ENCODE data around the gene FURIN. TPM values are rescaled to one million over a fixed set of nuclear protein-coding genes. Genes with fewer than 3 reads are reported as not detected.

FURIN gene
- total and polyA plus RNA-seq, 9 of the 15 experiments (the other 6 are each of a cell fraction or from before 2014, with no cell fraction given), result 0.92 to 99.9 (median 34.8) TPM

DNA sequence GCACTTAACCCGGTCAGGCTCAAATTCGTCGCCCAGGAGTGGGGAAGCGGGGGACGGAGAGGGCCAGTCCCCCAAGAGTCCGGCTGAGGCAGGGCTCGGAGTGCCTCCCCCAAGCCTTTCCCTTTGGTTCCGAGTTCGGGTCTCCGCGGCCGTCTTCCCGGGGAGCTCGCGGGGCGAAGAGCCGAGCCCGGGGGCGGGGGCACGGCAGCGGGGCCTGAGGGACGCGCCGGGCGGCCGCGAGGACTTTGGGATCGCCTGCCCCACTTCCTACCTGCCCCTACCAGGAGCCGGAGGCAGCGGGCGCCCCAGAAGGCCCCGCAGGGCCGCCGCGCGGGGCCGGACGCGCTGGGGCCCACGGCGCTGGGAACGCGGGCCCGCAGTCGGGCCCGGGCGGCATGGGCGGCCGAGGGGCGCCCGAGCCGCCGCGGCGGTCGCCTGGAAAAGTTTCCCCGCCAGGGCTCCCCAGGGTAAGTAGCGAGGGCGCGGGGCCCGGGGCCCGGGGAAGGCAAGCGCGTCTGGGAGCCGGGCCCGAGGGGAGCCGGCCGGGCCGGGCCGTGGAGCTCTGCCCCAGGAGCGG, 2.8 kb downstream of the FURIN start (continued):
- TF ChIP-seq MTA3 (IDR thresholded peaks at IDR 0.05; ENCODE audit: borderline replicate concordance) (0 out of 2 replicates have a peak, but pooled peaks have one; percentile 16), SRSF3 (IDR thresholded peaks at IDR 0.05; ENCODE audit: insufficient read depth, low read length) (0 out of 2 replicates have a peak, but pooled peaks have one; percentile 23), EZH2 (IDR thresholded peaks at IDR 0.05; ENCODE audit: borderline replicate concordance, low read depth, low read length) (no peak), ZBTB17 (CRISPR knock-in tag; IDR thresholded peaks at IDR 0.05) (peak; percentile 60; the same call in 1 of the 2 replicates), FOXA1 (IDR thresholded peaks at IDR 0.05; ENCODE audit: borderline replicate concordance) (no peak), ZNF3 (CRISPR knock-in tag; IDR thresholded peaks at IDR 0.05) (no peak), NFYB (IDR thresholded peaks at IDR 0.05; ENCODE audit: extremely low read depth, insufficient read length) (no peak), TAF1 (IDR thresholded peaks at IDR 0.05; ENCODE audit: control insufficient read depth, extremely low read depth, insufficient read depth, low read length, severe bottlenecking) (peak; percentile 33), ZFX (CRISPR knock-in tag; IDR thresholded peaks at IDR 0.05) (peak; percentile 65), KAT7 (CRISPR knock-in tag; IDR thresholded peaks at IDR 0.05; ENCODE audit: borderline replicate concordance) (no peak), KLF16 (IDR thresholded peaks at IDR 0.05) (no peak), ZNF274 (IDR thresholded peaks at IDR 0.05; ENCODE audit: borderline replicate concordance, low read depth, low read length) (no peak), NFRKB (IDR thresholded peaks at IDR 0.05; ENCODE audit: low read depth) (0 out of 2 replicates have a peak, but pooled peaks have one; percentile 25), NR4A1 (CRISPR knock-in tag; IDR thresholded peaks at IDR 0.05) (0 out of 2 replicates have a peak, but pooled peaks have one; percentile 32), NR4A1 (tag; IDR thresholded peaks at IDR 0.05) (no peak), MYC (IDR thresholded peaks at IDR 0.05; ENCODE audit: low read depth, low read length) (no peak), MYC (CRISPR knock-in tag; IDR thresholded peaks at IDR 0.05; ENCODE audit: borderline replicate concordance, low read depth) (no peak), PCBP1 (IDR thresholded peaks at IDR 0.05; ENCODE audit: low read depth, low read length, poor library complexity, severe bottlenecking) (peak; percentile 38), PRPF4 (IDR thresholded peaks at IDR 0.05; ENCODE audit: insufficient read depth, low read depth, low read length, poor library complexity, severe bottlenecking) (no peak), JUND (IDR thresholded peaks at IDR 0.05; ENCODE audit: borderline replicate concordance, low read depth, low read length) (no peak), JUND (tag; IDR thresholded peaks at IDR 0.05; ENCODE audit: borderline replicate concordance, low read depth, low read length) (no peak)
- TF ChIP-seq, protein P1, sequence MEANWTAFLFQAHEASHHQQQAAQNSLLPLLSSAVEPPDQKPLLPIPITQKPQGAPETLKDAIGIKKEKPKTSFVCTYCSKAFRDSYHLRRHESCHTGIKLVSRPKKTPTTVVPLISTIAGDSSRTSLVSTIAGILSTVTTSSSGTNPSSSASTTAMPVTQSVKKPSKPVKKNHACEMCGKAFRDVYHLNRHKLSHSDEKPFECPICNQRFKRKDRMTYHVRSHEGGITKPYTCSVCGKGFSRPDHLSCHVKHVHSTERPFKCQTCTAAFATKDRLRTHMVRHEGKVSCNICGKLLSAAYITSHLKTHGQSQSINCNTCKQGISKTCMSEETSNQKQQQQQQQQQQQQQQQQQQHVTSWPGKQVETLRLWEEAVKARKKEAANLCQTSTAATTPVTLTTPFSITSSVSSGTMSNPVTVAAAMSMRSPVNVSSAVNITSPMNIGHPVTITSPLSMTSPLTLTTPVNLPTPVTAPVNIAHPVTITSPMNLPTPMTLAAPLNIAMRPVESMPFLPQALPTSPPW (CRISPR knock-in tag; IDR thresholded peaks at IDR 0.05), result peak; percentile 36; the same call in 1 of the 2 replicates
- TF ChIP-seq, protein P2, sequence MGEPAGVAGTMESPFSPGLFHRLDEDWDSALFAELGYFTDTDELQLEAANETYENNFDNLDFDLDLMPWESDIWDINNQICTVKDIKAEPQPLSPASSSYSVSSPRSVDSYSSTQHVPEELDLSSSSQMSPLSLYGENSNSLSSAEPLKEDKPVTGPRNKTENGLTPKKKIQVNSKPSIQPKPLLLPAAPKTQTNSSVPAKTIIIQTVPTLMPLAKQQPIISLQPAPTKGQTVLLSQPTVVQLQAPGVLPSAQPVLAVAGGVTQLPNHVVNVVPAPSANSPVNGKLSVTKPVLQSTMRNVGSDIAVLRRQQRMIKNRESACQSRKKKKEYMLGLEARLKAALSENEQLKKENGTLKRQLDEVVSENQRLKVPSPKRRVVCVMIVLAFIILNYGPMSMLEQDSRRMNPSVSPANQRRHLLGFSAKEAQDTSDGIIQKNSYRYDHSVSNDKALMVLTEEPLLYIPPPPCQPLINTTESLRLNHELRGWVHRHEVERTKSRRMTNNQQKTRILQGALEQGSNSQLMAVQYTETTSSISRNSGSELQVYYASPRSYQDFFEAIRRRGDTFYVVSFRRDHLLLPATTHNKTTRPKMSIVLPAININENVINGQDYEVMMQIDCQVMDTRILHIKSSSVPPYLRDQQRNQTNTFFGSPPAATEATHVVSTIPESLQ (CRISPR knock-in tag; IDR thresholded peaks at IDR 0.05), result no peak
- TF ChIP-seq, protein P3, sequence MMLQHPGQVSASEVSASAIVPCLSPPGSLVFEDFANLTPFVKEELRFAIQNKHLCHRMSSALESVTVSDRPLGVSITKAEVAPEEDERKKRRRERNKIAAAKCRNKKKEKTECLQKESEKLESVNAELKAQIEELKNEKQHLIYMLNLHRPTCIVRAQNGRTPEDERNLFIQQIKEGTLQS (IDR thresholded peaks at IDR 0.05), result no peak
- TF ChIP-seq, protein P3 (CRISPR knock-in tag; conservative IDR thresholded peaks at IDR 0.05), result no peak

All from K562 (cell line).